Activated CD8-positive, alpha-beta memory T cell treated with anti-CD3 and anti-CD28 coated beads for 4 hours (primary cell): ENCODE data around the gene CAPNS1.
"Not testable (repeated sequence)": the region's sequence is repeated elsewhere in the genome, so short reads cannot be mapped to it uniquely, and the experiment has no call there.

Experiments used
- DNase-seq, 2 donors: peaks; one replicate each; pipeline ENCODE4 v3.0.0-alpha.2; 2020; ENCODE audit warnings: low read depth in 2 of 2

CAPNS1 gene

GRCh38 chr19:36114721-36115452 lies 25.0 kb upstream of the CAPNS1 start, which contains the start of gene POLR2I:
Gene POLR2I, minus strand, starts transcription at chr19:36114875. Its CDS starts 19 bp downstream, at chr19:36114856.
- DNase-seq: peak; percentile 96 to 99

- peak; percentile 81 to 85 for DNase-seq
Measured at GRCh38 chr19:36115453-36116343, 24.2 kb upstream of the CAPNS1 start, which contains the start of gene TBCB. Gene TBCB, plus strand, starts transcription at chr19:36115468. Its CDS starts 93 bp downstream, at chr19:36115561.

- no peak for DNase-seq
Measured at GRCh38 chr19:36116344-36116637, 23.6 kb upstream of the CAPNS1 start.

GRCh38 chr19:36120092-36120983 lies 19.5 kb upstream of the CAPNS1 start:
- DNase-seq: no peak

- no peak for DNase-seq
Measured at GRCh38 chr19:36120984-36121358, 18.9 kb upstream of the CAPNS1 start.

GRCh38 chr19:36121486-36122124 lies 18.3 kb upstream of the CAPNS1 start:
- no peak for DNase-seq

- DNase-seq: no peak
Measured at GRCh38 chr19:36125557-36125956, 14.3 kb upstream of the CAPNS1 start.

GRCh38 chr19:36128392-36128736 lies 11.5 kb upstream of the CAPNS1 start:
- DNase-seq: no peak

- DNase-seq: not testable (repeated sequence)
Measured at GRCh38 chr19:36131221-36131620, 8.6 kb upstream of the CAPNS1 start.

- not testable (repeated sequence) for DNase-seq
Measured at GRCh38 chr19:36134867-36135266, 5.0 kb upstream of the CAPNS1 start.

GRCh38 chr19:36136964-36137686 lies 2.7 kb upstream of the CAPNS1 start:
- DNase-seq: no peak

GRCh38 chr19:36139120-36139472 lies 770 bp upstream of the CAPNS1 start:
- no peak for DNase-seq

- DNase-seq: peak in 1 of 2 donors; percentile 17
Measured at GRCh38 chr19:36140304-36141038, 605 bp downstream of the CAPNS1 start.

- DNase-seq: peak; percentile 80
Measured at GRCh38 chr19:36141039-36141927, 1.4 kb downstream of the CAPNS1 start.

- no peak for DNase-seq
Measured at GRCh38 chr19:36142046-36142445, 2.2 kb downstream of the CAPNS1 start.

- no peak for DNase-seq
Measured at GRCh38 chr19:36142496-36142895, 2.6 kb downstream of the CAPNS1 start.

GRCh38 chr19:36144624-36145023 lies 4.8 kb downstream of the CAPNS1 start:
- DNase-seq: no peak

- no peak for DNase-seq
Measured at GRCh38 chr19:36149673-36150406, 10.0 kb downstream of the CAPNS1 start.
